Tibial artery (tissue), 4 donors: ENCODE measurements around the gene RAD17.

Experiments
- DNase-seq, 2 donors: peaks; one replicate each; pipeline ENCODE4 v3.0.0-alpha.2; 2019
- H3K27ac ChIP-seq, 2 donors: fragments of 200-600 bp; sonication (generic) in 1 of 2; 1 replicate in 1 of 2; 2 replicates in 1 of 2; pipeline ENCODE4 v1.5.1; 2018 to 2019; ENCODE audit warnings: mild to moderate bottlenecking in 1 of 2
- H3K27me3 ChIP-seq, 2 donors: fragments of 200-600 bp; sonication (generic) in 1 of 2; one replicate each; pipeline versions ENCODE4 v1.5.1 to v1.6.0; 2016 to 2019
- H3K36me3 ChIP-seq, 3 donors: fragments of 200-600 bp; sonication (generic) in 2 of 3; one replicate each; pipeline ENCODE4 v1.5.1; 2016 to 2019; ENCODE audit warnings: mild to moderate bottlenecking in 2 of 3
- H3K4me1 ChIP-seq, 4 donors: fragments of 200-600 bp; sonication (generic) in 2 of 4; 1 replicate in 3 of 4; 2 replicates in 1 of 4; pipeline ENCODE4 v1.5.1; 2016 to 2019
- H3K4me3 ChIP-seq, 2 donors: fragments of 200-600 bp; sonication (generic) in 1 of 2; 1 replicate in 1 of 2; 2 replicates in 1 of 2; pipeline ENCODE4 v1.5.1; 2018 to 2019; ENCODE audit warnings: mild to moderate bottlenecking in 2 of 2
- H3K9me3 ChIP-seq, 3 donors: fragments of 200-600 bp; sonication (generic) in 1 of 3; one replicate each; pipeline ENCODE4 v1.5.1; 2016 to 2019
- CTCF ChIP-seq, 2 experiments: fragments of 200-600 bp in 1 of 2; fragments of 450-650 bp in 1 of 2; IDR thresholded peaks; one replicate each; pipeline ENCODE4 v1.5.1; 2017 to 2019; ENCODE audit warnings: antibody characterized with exemption in 2 of 2, mild to moderate bottlenecking in 1 of 2, moderate library complexity in 1 of 2
- intact Hi-C: fragments of 100-400 bp; cut with DNase I; formaldehyde crosslinking; loops from one replicate; pipeline ENCODE4 v1.15.0; 2023; ENCODE audit warnings: low total_unique reads

The RAD17 gene

GRCh38 chr5:69462170-69462569 is 92.6 kb downstream of the RAD17 start:
- no peak for TF ChIP-seq CTCF (IDR thresholded peaks at IDR 0.05)
- no peak for DNase-seq

More at GRCh38 chr5:69462170-69462569, 92.6 kb downstream of the RAD17 start:
- no peak overlapping the region for H3K27ac ChIP-seq
- no peaks in the 10 kb centered on the region for H3K27me3 ChIP-seq
- no peaks in the 10 kb centered on the region for H3K36me3 ChIP-seq
- no peaks in the 10 kb centered on the region for H3K9me3 ChIP-seq
- H3K4me3 ChIP-seq = no peak overlapping the region
- intact Hi-C loops = no loop called here
- H3K4me1 ChIP-seq = no peaks in the 10 kb centered on the region
